Measurements from ENCODE around the gene RGS9.

GRCh38 chr17:65175952-65176351 lies 38.8 kb downstream of the RGS9 start:
- TF ChIP-seq CTCF (IDR thresholded peaks at IDR 0.05) (no peak), POLR2AphosphoS5 (IDR thresholded peaks at IDR 0.05; ENCODE audit: insufficient read depth in 1 of 2, low read depth in 1 of 2) (no peak)

Measured in vagina (tissue), 2 donors.